GM19023 (cell line): ENCODE results near the gene HS3ST5.
"Not testable (repeated sequence)": the region's sequence is repeated elsewhere in the genome, so short reads cannot be mapped to it uniquely, and the experiment has no call there.

Source experiments
- ATAC-seq: cut with Tn5 transposase; IDR thresholded peaks from one replicate; pipeline ENCODE4 v1.9.1; 2021; ENCODE audit warnings: mild to moderate bottlenecking, moderate library complexity; ENCODE audit not compliant: unreplicated experiment

The HS3ST5 gene

GRCh38 chr6:114101255-114101654 lies 241.6 kb downstream of the HS3ST5 start:
- ATAC-seq, result no peak

DNA sequence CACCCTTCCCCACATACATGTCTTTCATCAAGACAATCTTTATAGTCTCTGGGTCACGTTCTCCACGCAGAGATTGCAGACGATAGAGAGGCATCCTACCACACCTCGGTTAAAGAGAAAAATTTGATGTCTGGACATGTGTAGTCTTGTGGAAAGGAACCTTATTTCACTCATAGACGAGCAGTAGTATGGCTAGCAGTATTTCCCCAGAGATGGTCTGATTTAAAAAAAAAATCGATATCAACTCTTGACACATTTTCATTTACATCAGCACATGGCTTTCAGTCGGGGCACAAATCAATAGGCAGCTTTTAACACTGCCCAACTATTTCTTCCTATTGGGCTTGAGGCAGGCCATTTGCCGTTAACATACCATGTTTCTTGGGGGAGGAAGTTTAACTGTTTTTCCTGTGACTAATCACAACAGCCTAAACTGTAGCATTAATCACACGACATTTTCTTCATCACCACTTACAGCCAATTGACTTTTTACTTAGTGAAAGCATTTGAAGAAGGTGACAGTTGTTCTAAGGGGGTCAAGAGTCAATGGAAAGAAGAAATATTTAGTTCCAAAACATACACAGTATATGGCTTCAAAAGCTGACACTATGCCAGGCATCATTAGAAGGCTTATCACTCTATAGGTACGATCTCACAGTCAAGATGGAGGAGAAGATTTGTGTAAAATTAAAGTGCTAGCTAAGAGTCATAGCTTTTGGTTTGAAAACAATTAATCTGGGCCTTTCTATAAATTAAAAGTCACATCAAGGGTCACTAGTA lies 242.4 kb downstream of the HS3ST5 start:
- no peak for ATAC-seq

DNA sequence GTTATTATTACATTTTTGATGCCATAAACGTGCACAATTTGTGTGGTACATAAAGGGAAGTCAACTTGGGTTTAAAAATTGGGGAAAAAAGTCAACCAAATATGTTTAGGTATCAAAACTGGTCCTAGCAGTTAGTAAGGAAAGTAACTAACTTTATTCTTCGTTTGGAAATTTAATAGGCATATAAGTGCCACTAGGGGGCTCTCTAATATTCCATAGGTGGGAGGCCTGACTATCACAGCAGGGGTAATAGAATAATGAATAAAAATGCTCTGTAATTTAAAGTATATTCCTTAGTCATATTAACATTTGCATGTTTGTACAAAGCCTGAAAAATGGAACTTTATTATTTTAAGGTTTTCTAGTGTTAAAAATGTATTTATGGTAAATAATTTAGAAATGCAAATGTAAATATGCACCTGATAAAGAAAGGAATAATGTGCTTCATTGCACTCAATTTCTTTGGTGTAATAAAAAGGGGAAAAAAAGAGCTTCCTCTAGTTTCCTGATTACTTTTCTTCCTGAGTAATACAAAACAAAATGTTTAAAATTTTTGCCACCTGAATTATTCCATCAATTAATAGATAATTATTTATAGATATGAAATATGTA lies 246.2 kb downstream of the HS3ST5 start:
- ATAC-seq, result no peak

DNA sequence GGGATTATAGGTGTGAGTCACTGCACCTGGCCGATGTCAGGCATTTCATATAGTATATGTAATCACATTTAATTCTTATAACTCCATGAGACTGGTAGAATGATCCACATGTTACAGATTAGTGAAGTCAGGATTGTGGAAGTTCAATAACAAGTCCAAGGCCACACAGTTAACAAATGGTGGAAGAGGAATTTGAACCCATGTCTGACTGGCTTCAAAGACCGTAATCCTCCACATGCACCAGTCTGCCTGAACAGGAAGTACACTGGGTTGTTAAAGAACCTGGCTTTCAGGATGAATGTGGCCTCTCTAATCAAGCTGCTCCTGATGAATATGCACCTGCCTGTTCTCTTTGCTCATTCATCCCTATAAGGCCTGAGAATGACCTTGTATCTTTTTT lies 249.9 kb downstream of the HS3ST5 start:
- no peak for ATAC-seq

DNA sequence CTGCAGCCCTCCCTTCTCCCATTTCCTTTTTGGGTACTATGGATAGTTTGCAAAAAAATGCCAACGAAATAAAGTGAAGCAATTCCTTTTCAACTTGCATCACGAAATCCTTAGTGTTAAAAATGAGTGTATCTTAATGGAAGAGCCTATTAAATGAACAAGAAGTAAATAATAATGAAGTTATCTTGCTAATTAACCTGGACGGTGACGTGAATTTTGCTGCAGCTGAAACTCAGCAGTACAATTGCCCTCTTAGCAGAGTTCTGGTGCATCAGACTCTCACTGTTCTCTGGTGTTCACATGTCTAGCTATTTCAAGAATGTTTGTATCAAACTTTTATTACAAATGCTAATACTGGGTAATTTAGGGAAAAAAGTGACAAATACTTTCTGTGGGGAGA lies 252.2 kb downstream of the HS3ST5 start:
- no peak for ATAC-seq

DNA sequence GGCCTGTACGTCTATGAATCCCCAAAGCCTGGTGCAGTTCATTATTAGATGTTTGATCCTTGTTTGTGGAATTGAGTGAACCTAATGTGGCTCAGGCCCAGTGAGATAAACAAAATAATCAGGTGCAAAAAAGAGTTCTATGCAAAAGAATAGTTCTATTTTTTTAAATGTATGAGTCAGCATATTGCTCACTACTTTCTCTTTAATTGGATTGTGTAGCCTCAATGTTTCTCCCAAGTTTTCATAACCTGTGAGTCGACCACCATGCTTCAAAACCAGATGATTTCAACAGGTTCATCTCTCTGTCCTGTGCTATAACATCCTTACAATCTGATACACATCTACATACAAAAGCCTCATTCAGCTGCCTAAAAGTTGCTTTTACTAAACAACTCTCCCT lies 255.3 kb downstream of the HS3ST5 start:
- no peak for ATAC-seq

- ATAC-seq, result no peak
These were observed 257.6 kb downstream of the HS3ST5 start for GRCh38 chr6:114085211-114085610.

GRCh38 chr6:114084327-114084890 lies 258.4 kb downstream of the HS3ST5 start:
- no peak for ATAC-seq

DNA sequence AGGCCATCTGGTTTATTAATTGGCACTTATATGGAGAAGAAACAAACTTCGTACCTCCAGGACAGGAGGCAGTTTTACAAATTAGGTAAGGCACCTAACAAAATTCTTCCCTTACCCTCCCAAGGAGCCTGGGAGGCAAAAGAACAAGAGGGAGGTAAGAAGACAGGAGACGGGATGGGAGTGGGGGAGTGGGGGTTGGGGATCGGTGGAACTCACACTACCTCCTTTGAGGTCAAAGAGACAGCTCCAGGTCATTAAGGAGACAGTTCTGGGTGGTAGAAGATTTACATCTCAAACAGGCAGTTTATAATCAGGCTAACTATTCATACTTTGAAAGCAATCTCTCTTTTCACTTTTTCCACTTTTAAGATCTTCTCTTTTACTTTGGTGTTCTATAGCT lies 259.6 kb downstream of the HS3ST5 start:
- no peak for ATAC-seq

DNA sequence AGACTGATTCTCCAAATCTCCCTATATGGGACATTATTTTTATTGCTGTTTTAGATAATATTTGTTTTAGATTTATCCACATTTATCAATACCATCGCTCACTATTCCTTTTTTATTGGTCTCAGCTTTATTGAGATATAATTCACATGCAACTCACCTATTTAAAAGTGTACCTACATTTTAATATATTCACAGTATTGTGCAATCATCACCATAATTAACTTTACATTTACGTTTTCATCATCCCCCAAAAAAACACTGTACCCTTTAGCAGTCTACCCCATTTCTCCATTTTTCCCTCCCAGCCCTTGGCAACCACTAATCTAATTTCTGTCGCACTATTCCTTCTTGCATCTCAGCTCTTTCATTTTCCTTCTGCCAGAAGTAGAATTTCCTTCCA lies 261.1 kb downstream of the HS3ST5 start:
- ATAC-seq, result no peak

GRCh38 chr6:114080891-114081510 lies 261.8 kb downstream of the HS3ST5 start:
- no peak for ATAC-seq

GRCh38 chr6:114080410-114080809 lies 262.4 kb downstream of the HS3ST5 start:
- not testable (repeated sequence) for ATAC-seq

DNA sequence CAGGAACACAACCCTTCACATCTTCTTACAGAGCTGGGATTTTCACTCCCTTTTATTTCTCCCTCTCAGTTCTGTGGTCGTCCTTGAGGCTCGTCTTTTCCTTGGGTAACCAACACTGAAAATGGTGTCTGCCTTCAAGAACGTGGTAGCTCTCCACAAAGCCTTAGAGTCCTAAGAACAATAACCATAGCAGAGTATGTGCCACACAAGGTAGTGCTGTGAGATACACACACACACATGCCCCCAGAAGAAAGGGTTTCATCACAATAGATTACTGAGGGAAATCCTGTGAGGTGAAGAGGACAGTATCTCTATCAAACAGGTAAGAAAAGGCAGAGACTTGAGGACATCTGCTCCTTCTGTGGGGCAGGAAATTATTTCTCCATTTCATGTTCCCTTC lies 267.0 kb downstream of the HS3ST5 start:
- ATAC-seq, result no peak

- no peak for ATAC-seq
These were observed 267.5 kb downstream of the HS3ST5 start for GRCh38 chr6:114075300-114075699.

- ATAC-seq, result no peak
These were observed 274.1 kb downstream of the HS3ST5 start for GRCh38 chr6:114068771-114069170.

DNA sequence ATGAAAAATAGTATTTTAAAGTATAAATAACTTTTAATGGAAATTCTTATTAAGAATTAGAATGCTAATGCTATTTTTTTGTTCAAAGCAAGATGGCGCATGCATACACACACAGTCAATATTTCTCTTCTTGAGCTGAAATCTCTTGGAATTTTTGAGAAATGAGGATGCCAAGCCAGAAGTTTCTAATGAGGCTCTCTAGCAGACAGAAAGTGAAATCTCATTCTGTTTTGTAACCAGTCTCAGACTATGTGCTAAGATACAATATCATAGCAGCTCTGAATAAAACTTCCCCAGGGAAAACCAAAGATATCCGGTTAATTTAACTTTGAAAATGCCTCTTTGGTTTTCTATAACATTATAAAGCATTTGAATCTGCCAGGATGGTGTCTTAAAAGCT lies 274.7 kb downstream of the HS3ST5 start:
- no peak for ATAC-seq

GRCh38 chr6:114064862-114065261 lies 278.0 kb downstream of the HS3ST5 start:
- no peak for ATAC-seq

DNA sequence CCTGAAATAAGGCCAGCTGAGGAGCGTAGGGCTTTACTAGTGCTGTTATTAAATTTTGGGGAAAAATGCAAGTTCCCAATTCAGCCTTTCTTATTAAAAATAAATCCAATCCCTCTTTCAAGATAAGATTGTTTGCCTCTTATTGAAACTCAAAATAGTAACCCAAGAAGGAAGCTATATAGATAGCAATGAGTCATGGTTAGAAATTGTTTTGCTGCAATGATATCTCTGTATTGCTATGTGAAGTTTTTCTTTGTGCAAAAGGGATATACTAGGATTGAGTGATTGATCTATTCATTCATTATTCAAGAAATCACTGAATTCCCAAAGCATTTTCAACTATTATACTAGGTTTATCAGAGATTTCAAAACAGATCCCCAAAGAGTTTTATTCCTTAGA lies 278.9 kb downstream of the HS3ST5 start:
- ATAC-seq, result no peak

DNA sequence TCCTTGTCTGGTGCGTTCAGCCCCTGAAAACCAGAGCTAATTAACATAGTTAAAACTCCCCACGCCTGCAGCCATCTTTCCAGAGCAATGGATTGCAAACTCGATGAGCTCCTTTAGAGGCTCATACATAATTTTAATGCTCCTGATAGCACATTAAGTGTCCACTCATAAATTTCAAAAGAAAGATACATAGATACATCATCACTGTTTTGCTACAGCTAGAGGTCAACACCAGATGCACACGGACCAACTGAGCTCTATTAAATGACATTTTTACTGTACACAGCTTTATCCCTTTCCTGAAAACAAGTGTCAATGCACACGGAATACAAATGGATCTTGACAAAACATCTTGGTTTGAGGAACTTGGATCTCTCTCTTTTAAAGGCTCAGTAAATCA lies 280.6 kb downstream of the HS3ST5 start:
- ATAC-seq, result no peak

DNA sequence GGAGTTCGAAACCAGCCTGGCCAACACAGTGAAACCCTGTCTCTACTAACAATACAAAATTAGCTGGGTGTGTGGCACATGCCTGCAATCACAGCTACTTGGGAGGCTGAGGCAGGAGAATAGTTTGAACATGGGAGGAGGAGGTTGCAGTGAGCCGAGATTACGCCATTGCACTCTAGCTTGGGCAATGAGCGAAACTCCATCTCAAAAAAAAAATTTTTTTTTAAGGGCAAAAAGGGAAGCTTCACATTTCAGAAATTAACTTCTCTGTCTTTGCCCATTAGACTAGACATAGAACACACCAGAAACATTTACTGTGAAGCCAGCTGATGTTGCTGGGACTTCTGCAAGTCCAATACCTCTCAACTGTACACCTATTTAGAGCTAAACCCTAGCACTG lies 281.1 kb downstream of the HS3ST5 start:
- no peak for ATAC-seq

DNA sequence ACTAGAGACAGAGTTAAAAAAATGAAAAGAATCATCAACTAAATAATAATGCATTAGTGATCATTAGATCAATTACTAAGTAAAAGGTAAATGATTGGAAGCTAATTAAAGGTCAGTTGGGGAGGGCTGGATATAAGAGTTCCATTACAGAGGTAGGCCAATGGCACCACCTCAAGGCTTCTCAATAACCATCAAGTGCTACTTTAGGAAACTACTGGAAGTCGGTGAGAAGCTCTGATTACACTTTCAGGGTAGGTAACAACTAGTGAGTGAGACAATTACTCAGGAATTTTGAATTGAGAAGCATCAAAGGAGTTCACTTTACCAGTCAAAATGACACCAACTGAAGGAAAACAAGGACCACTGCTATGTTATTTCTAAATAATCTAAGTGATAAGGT lies 281.7 kb downstream of the HS3ST5 start:
- no peak for ATAC-seq

DNA sequence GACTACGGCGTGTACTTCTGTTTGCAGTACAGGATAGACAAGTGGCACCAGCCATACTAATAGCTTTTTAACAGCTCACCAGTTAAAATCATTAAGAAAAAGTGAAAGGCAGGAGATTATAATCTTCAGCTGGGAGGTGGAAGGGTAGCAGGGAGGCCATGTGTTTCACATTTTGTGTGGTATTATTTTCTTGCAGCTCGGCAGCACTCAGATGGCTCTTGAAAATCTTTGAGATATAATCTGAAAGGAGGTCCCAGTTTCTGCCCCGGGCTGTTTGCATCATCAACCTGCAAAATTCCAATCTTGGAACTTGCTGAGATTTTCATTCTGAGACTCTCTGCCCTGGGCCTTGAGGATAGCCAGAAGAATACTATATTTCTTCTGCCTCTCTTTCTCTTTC lies 284.4 kb downstream of the HS3ST5 start:
- no peak for ATAC-seq
